ENCODE measurements around the gene RASGEF1C.

The RASGEF1C gene

GRCh38 chr5:180179442-180180420 is 29.3 kb downstream of the RASGEF1C start:
- FAIRE-seq, result no peak

- no peak for FAIRE-seq
Measured at GRCh38 chr5:180178531-180179441, 30.2 kb downstream of the RASGEF1C start.

GRCh38 chr5:180176191-180176590 is 32.8 kb downstream of the RASGEF1C start:
- no peak for FAIRE-seq

- FAIRE-seq, result no peak
Measured at GRCh38 chr5:180175015-180175431, 34.0 kb downstream of the RASGEF1C start.

- no peak for FAIRE-seq
Measured at GRCh38 chr5:180174587-180174972, 34.4 kb downstream of the RASGEF1C start.

GRCh38 chr5:180173875-180174586 is 35.0 kb downstream of the RASGEF1C start:
- FAIRE-seq, result no peak

- FAIRE-seq, result no peak
Measured at GRCh38 chr5:180173198-180173544, 35.8 kb downstream of the RASGEF1C start.

GRCh38 chr5:180172447-180173197 is 36.4 kb downstream of the RASGEF1C start:
- FAIRE-seq, result no peak

- FAIRE-seq, result no peak
Measured at GRCh38 chr5:180171568-180172094, 37.4 kb downstream of the RASGEF1C start.

GRCh38 chr5:180170810-180171567 is 38.0 kb downstream of the RASGEF1C start:
- no peak for FAIRE-seq

GRCh38 chr5:180170106-180170809 is 38.8 kb downstream of the RASGEF1C start:
- FAIRE-seq, result no peak

GRCh38 chr5:180169248-180170105 is 39.5 kb downstream of the RASGEF1C start:
- no peak for FAIRE-seq

- no peak for FAIRE-seq
Measured at GRCh38 chr5:180168758-180169157, 40.3 kb downstream of the RASGEF1C start.

- no peak for FAIRE-seq
Measured at GRCh38 chr5:180166176-180166575, 42.8 kb downstream of the RASGEF1C start.

GRCh38 chr5:180162304-180162661 is 46.7 kb downstream of the RASGEF1C start:
- FAIRE-seq, result no peak

GRCh38 chr5:180161420-180162303 is 47.3 kb downstream of the RASGEF1C start:
- no peak for FAIRE-seq

- FAIRE-seq, result no peak
Measured at GRCh38 chr5:180160789-180161188, 48.2 kb downstream of the RASGEF1C start.

GRCh38 chr5:180160215-180160614 is 48.8 kb downstream of the RASGEF1C start:
- no peak for FAIRE-seq
